ENCODE results near the gene HUS1B.

HUS1B gene

GRCh38 chr6:689223-689622 is 32.3 kb upstream of the HUS1B start:
- no peak overlapping the region for H3K4me3 ChIP-seq (replicated peaks; ENCODE audit: low read depth, low read length)
- TF ChIP-seq CTCF (IDR thresholded peaks at IDR 0.05; ENCODE audit: low read length, missing control alignments), result no peak
- no peak for DNase-seq (ENCODE audit: low read depth)

- DNase-seq (ENCODE audit: low read depth), result no peak
- peak; percentile 31 for TF ChIP-seq CTCF (IDR thresholded peaks at IDR 0.05; ENCODE audit: low read length, missing control alignments)
Measured at GRCh38 chr6:686497-686896, 29.6 kb upstream of the HUS1B start.

GRCh38 chr6:684831-685636 is 28.1 kb upstream of the HUS1B start:
- DNase-seq (ENCODE audit: low read depth), result peak; percentile 57
- H3K4me3 ChIP-seq (replicated peaks; ENCODE audit: low read depth, low read length), result no peak overlapping the region
- no peak for TF ChIP-seq CTCF (IDR thresholded peaks at IDR 0.05; ENCODE audit: low read length, missing control alignments)

More at GRCh38 chr6:686497-686896, 29.6 kb upstream of the HUS1B start:
- no peak overlapping the region for H3K4me3 ChIP-seq (replicated peaks; ENCODE audit: low read depth, low read length)

GRCh38 chr6:683742-684440 is 27.0 kb upstream of the HUS1B start:
- peak; percentile 78 for DNase-seq (ENCODE audit: low read depth)
- no peak for TF ChIP-seq CTCF (IDR thresholded peaks at IDR 0.05; ENCODE audit: low read length, missing control alignments)
- H3K4me3 ChIP-seq (replicated peaks; ENCODE audit: low read depth, low read length), result peak overlapping the region; percentile 36

GRCh38 chr6:680666-681340 is 23.9 kb upstream of the HUS1B start:
- no peak for DNase-seq (ENCODE audit: low read depth)
- TF ChIP-seq CTCF (IDR thresholded peaks at IDR 0.05; ENCODE audit: low read length, missing control alignments), result no peak
- no peak overlapping the region for H3K4me3 ChIP-seq (replicated peaks; ENCODE audit: low read depth, low read length)

GRCh38 chr6:680251-680650 is 23.4 kb upstream of the HUS1B start:
- no peak for DNase-seq (ENCODE audit: low read depth)
- no peak overlapping the region for H3K4me3 ChIP-seq (replicated peaks; ENCODE audit: low read depth, low read length)
- no peak for TF ChIP-seq CTCF (IDR thresholded peaks at IDR 0.05; ENCODE audit: low read length, missing control alignments)

Measured in fibroblast of pulmonary artery (primary cell).